Thyroid gland (tissue), 4 donors: ENCODE data around the gene LRRC74B. TPM values are rescaled to one million over a fixed set of nuclear protein-coding genes. Genes with fewer than 3 reads are reported as not detected.

Experiments used
- DNase-seq, 2 donors: peaks; one replicate each; pipeline ENCODE4 v3.0.0-alpha.2; 2019
- H3K27ac ChIP-seq, 3 donors: fragments of 200-600 bp; sonication (generic); 1 replicate in 2 of 3; 2 replicates in 1 of 3; pipeline ENCODE4 v1.5.1; 2016 to 2019; ENCODE audit warnings: mild to moderate bottlenecking in 1 of 3, moderate library complexity in 1 of 3
- H3K27me3 ChIP-seq: fragments of 200-600 bp; sonication (generic); one replicate; pipeline ENCODE4 v1.5.1; 2019
- H3K36me3 ChIP-seq, 2 donors: fragments of 200-600 bp; sonication (generic); one replicate each; pipeline ENCODE4 v1.5.1; 2016 to 2019
- H3K4me1 ChIP-seq, 2 donors: fragments of 200-600 bp; sonication (generic); one replicate each; pipeline ENCODE4 v1.5.1; 2017 to 2019
- H3K4me3 ChIP-seq, 3 donors: fragments of 200-600 bp; sonication (generic); replicated peaks in 1 of 3; 1 replicate in 2 of 3; 2 replicates in 1 of 3; pipeline ENCODE4 v1.5.1; 2016; ENCODE audit warnings: mild to moderate bottlenecking in 1 of 3
- H3K9me3 ChIP-seq: fragments of 200-600 bp; sonication (generic); one replicate; pipeline ENCODE4 v1.5.1; 2017
- POLR2A ChIP-seq, 2 donors: fragments of 450-650 bp; IDR thresholded peaks; one replicate each; pipeline ENCODE4 v1.6.1; 2017; ENCODE audit warnings: antibody characterized with exemption in 2 of 2, mild to moderate bottlenecking in 2 of 2, moderate library complexity in 1 of 2
- WGBS, 2 donors: methylation state at CpG; one replicate each; pipeline ENCODE4 v1.1.5; 2017; 5-methylcytosine and 5-hydroxymethylcytosine counted together
- intact Hi-C: fragments of 100-400 bp; cut with DNase I; formaldehyde crosslinking; loops from one replicate; pipeline ENCODE4 v1.15.1; 2023
- microRNA counts, 2 donors: library from miRNA; unstranded; fragments of <30 nt; microRNA quantifications; one replicate each; lab custom pipeline; 2016 to 2017
- microRNA-seq: library from miRNA; unstranded; fragments of <30 nt; microRNA quantifications from one replicate; pipeline ENCODE4, GENCODE V29; 2016
- small RNA-seq: library from RNA; depleted of rRNA; stranded (forward); fragments of <200 nt; gene quantifications from one replicate; pipeline ENCODE3, GENCODE V24; 2016
- total RNA-seq, 4 donors: library from RNA; depleted of rRNA; stranded (reverse); fragments of >200 nt; gene quantifications; one replicate each; pipeline ENCODE4 v1.2.3, GENCODE V29; 2016
- TF ChIP-seq, protein P1 (sequence below), 6 experiments: fragments of 200-600 bp in 3 of 6; fragments of 450-650 bp in 3 of 6; sonication (generic) in 3 of 6; IDR thresholded peaks; one replicate each; pipeline ENCODE4 v1.5.1; 2016 to 2019; ENCODE audit warnings: antibody characterized with exemption in 6 of 6, mild to moderate bottlenecking in 2 of 6, inconsistent platforms in 1 of 6, moderate library complexity in 1 of 6

LRRC74B gene
- total RNA-seq, 4 donors from 2014 or later, result not detected

DNA sequence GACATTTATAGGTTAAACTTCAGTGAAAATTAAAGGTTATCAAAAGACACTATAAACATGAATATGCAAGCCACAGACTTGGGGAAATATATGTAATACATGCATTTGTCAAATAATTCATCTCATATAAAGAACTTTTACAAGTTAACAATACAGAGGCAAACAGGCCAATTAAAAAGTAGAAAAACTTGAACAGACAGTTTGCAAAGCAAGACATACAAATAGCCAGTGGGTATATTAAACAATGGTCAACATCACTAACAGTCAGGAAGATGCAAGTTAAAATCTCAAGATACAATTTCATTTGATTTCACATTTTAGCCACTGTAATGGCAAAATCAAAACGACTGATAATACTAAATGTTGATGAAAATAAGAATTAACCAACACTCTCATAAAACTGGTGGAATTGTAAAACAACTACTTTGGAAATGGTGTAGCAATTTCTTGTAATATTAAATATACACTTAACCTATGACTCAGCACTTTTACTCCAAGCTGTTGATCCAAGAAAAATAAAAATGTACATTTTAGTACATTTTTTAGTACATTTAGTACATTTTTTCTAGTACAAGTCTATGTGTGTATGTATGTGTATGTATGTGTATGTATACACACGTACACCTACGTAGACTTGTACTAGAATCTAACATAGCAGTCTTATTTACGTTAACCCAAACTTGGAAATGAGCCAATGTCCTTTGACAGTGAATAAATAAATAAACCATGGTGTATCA, 62.8 kb downstream of the LRRC74B start:
- Histone ChIP-seq H3K9me3 (no peaks in the 10 kb centered on the region), H3K4me1 (no peaks in the 10 kb centered on the region), H3K36me3 (no peaks in the 10 kb centered on the region), H3K27me3 (no peaks in the 10 kb centered on the region), H3K4me3 (no peak overlapping the region), H3K27ac (no peak overlapping the region)
- no peak for DNase-seq
- intact Hi-C loops, result no loop called here
- 80 to 82% methylated on average over 4 of the region's 4 CpGs for whole genome bisulfite sequencing, 2 donors
- TF ChIP-seq, protein P1, sequence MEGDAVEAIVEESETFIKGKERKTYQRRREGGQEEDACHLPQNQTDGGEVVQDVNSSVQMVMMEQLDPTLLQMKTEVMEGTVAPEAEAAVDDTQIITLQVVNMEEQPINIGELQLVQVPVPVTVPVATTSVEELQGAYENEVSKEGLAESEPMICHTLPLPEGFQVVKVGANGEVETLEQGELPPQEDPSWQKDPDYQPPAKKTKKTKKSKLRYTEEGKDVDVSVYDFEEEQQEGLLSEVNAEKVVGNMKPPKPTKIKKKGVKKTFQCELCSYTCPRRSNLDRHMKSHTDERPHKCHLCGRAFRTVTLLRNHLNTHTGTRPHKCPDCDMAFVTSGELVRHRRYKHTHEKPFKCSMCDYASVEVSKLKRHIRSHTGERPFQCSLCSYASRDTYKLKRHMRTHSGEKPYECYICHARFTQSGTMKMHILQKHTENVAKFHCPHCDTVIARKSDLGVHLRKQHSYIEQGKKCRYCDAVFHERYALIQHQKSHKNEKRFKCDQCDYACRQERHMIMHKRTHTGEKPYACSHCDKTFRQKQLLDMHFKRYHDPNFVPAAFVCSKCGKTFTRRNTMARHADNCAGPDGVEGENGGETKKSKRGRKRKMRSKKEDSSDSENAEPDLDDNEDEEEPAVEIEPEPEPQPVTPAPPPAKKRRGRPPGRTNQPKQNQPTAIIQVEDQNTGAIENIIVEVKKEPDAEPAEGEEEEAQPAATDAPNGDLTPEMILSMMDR (IDR thresholded peaks at IDR 0.05), result no peak
- no peak for TF ChIP-seq POLR2A (IDR thresholded peaks at IDR 0.05)

MicroRNAs within 50 kb of the gene (microRNA counts, 767-probe panel; counts per million panel counts)
- microRNA hsa-miR-649 (lab: Ali Mortazavi, UCI), result 0 to 2,133 counts per million in 2 donors

Small RNA genes lying within 50 kb of the gene (microRNA-seq; reads per million reads assigned to microRNA genes)
- gene MIR649, result not detected

Small RNA genes lying within 50 kb of the gene (small RNA-seq; reads per million reads assigned to genes)
- not detected for gene MIR649

Other genes starting within 250 kb of the LRRC74B start
- gene PI4KA, start 187.1 kb upstream of the LRRC74B start, total RNA-seq, result 100 to 1,000 TPM in 3 of 4 donors, 10 to 100 TPM in 1; 85.0 to 127 (median 101) TPM
- 10 to 100 TPM; 17.1 to 21.1 (median 17.6) TPM for gene SNAP29, start 186.9 kb upstream of the LRRC74B start, total RNA-seq
- gene CRKL, start 128.5 kb upstream of the LRRC74B start, total RNA-seq, result 10 to 100 TPM; 38.5 to 47.8 (median 42.1) TPM
- gene AIFM3, start 78.7 kb upstream of the LRRC74B start, total RNA-seq, result 1 to 10 TPM in 2 of 4 donors, under 1 TPM in 2; 0.11 to 2.0 (median 0.80) TPM
- gene LZTR1, start 63.6 kb upstream of the LRRC74B start, total RNA-seq, result 10 to 100 TPM; 37.1 to 67.2 (median 55.7) TPM
- gene THAP7, start 43.8 kb upstream of the LRRC74B start, total RNA-seq, result 10 to 100 TPM; 51.0 to 75.0 (median 58.9) TPM
- gene P2RX6, start 30.8 kb upstream of the LRRC74B start, total RNA-seq, result under 1 TPM in 1 of 4 donors, not detected in 3; 0.40 TPM
- gene SLC7A4, start 13.4 kb upstream of the LRRC74B start, total RNA-seq, result under 1 TPM in 2 of 4 donors, not detected in 2; 0.45 to 0.54 TPM